TTC549 (cell line): Measurements from ENCODE around the gene KHDRBS1.
"Not testable (repeated sequence)": the region's sequence is repeated elsewhere in the genome, so short reads cannot be mapped to it uniquely, and the experiment has no call there.

Source experiments
- FAIRE-seq: peaks from 2 replicates; lab custom pipeline; 2012; peaks lifted over from hg19 to GRCh38; lab: Jason Lieb, UNC

The KHDRBS1 gene, protein sequence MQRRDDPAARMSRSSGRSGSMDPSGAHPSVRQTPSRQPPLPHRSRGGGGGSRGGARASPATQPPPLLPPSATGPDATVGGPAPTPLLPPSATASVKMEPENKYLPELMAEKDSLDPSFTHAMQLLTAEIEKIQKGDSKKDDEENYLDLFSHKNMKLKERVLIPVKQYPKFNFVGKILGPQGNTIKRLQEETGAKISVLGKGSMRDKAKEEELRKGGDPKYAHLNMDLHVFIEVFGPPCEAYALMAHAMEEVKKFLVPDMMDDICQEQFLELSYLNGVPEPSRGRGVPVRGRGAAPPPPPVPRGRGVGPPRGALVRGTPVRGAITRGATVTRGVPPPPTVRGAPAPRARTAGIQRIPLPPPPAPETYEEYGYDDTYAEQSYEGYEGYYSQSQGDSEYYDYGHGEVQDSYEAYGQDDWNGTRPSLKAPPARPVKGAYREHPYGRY

DNA sequence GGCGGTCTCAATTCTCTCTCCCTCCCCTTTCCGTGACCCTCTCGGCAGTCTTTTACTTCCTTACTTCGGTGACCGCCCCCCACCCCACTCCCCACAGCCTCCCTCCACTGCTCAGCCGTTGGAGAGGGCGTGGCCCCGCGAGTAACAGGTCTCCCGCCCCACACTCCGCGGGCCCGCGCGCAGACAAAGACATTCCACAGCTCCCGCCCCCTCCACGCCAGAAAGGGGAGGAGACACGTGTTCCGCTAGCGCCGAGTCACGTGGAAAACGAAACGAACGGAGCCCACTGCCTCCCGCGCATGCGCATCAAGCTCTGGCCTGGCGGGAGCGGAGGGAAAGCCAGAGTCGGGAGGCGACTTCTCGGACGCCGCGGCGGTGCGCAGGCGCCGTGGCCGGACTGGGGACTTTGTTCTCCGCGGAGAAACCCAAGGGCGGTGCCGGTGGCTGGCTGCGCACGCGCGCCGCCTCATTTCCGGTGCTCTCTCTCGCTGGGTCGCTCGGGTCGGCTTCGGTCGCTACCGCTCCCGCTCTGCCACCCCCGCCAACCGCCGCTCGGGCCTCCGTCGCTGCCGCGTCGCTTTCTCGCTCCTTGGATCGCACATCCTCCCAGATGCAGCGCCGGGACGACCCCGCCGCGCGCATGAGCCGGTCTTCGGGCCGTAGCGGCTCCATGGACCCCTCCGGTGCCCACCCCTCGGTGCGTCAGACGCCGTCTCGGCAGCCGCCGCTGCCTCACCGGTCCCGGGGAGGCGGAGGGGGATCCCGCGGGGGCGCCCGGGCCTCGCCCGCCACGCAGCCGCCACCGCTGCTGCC, at the start of gene KHDRBS1:
Gene KHDRBS1 (plus strand): TSS at position 483 of the 813 bp plus-strand sequence. CDS start 128 bp downstream, at position 611.
- peak; percentile 17 for FAIRE-seq

DNA sequence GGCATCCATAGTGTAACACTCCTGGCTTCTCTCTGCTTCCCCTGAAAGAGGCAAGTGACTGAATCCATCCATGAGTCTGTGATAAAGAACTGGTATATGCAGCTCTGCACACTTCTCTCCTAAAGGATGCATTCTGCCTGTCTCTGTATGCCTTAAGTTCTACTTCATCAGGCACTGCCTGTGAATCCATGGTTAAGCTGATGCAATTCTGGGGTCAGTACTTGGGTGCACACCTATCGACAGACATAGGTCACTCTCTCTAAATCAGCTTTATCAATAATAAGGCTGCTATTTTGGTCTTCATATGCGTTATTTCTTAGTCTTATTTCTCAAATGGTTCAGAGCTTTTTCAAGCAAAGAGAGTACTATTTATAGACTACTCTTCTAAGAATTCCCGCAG, 42.8 kb upstream of the KHDRBS1 start:
- no peak for FAIRE-seq

DNA sequence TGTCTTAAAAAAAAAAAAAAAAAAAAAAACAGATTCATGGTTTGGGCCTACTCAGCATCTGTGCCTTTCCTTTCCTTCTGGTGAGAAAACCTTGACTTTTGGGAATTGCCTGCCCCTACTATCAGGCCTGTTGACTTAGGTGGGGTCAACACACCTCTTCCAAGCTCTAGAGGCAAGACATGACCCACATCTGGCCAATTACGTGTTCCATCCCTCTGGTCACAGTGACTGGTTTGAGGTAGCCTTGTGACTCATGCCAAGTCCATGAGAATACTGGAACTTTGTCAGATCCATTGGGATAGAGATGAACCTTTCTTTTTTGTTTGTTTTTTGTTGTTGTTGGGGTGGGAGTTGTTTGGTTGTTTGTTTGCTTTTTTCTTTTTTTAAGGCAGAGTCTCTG, 37.3 kb upstream of the KHDRBS1 start:
- FAIRE-seq, result no peak

DNA sequence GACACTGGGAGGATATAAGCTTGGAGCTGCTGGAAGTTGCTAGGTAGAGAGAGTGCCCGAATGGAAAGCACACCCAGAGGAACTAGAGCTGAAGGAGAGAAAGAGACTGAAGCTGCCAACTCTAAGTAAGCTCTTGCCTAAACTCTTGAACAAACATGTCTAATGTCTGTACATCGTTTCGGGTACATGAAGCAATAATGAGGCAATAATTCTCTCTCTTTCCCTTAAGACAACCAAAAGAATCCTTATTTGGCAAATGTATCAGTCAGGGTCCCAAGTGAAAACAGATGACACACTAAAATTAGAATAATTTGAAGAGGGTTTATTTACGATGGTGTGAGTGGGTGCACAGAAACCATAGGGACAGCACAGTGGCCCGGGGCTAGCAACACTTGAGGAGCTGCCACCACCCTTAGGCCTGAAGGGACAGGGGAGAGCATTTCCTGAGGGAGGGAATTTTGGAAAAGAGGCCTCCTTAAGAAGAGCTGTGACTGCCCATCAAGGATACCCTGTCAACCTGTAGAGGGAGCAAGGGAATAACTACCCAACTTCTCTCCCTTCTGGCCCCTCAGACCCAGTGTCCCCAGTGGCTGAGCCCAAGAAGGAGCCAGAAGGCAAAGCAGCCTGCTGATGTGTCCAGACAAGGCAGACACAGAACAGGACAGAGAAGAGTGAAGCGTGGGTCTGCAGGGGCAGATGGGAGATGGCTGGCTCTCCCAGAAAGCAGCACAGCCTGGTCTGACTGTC, 36.1 kb upstream of the KHDRBS1 start:
- FAIRE-seq, result no peak

DNA sequence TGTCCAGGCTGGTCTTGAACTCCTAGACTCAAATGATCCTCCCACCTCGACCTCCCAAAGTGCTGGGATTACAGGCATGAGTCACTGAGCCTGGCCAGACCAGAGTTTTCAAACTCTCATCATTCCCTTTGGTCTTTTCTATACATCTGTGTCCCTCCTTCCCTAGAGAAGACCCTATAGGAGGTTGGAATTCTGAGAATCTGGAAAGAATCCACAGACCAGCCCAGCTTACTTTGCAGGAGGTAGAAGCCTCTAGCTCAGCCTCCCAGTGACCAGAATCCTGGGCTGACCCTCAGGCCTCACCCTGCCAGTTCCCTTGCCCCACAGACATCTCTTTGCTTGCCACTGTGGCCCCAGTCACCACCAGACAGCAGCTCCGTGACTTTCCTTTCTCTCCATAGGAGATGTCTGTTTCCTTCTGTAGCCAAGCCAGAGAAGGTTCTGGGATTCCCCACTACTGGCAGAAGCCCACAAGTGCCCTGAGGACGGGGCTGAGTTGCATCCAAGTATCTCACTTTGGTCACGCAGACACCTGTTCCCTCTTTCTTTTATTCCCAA, 34.7 kb upstream of the KHDRBS1 start:
- FAIRE-seq, result no peak

DNA sequence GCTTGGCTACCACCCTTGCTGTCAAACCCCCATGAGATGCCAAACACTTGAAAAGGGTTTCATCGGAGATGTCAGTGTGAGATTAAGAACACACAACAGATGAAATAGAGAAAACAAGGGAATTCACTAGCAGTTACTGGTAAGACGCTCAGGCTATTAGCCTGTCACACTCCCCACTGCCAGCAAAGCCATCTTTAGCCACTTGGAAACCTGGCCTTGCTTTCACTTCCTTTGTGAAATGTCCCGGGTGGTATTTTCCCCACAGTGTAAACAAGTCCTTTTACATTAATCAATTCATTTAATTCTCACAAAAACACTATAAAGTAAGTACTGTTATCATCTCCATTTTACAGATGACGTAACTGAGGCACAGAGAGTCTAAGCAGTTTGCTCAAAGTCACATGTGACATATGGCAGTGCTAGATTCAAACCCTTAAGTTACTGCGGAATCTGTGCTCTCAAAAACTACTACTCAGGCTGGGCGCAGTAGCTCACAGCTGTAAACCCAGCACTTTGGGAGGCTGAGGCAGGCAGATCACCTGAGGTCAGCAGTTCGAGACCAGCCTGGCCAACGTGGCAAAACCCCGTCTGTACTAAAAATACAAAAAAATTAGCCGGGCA, 32.7 kb upstream of the KHDRBS1 start:
- no peak for FAIRE-seq

DNA sequence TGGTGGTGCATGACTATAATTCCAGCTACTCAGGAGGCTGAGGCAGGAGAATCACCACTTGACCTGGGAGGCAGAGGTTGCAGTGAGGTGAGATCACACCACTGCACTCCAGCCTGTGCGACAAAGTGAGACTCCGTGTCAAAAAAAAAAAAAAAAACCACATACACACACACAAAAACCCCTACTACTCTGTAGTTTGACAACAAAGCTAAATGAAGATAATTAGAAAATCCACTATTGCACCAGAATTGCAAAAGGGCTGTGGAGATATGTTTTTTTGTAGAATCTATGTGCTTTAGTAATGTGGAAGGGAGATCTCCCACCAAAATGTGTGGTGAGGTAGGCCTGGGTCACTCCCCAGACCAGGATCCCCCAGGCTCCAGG, 32.2 kb upstream of the KHDRBS1 start:
- no peak for FAIRE-seq

DNA sequence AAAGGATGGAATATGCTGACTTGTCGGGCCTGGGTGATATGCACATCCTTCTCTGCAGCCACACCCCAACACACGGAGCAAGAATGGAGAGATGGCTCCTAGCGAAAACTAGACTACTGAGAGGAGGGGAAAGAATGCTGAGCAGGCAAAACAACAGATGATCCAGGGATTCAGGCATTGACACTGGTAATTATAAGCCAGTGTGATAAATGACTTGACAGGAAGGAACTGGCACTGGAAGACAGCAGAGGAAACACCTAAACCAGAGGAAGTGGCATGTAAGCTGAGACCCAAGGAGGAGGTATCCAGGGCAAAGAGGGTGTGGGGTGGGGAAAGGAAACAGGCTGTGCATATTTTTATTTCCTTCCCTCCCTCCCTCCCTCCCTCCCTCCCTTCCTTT, 31.7 kb upstream of the KHDRBS1 start:
- no peak for FAIRE-seq

DNA sequence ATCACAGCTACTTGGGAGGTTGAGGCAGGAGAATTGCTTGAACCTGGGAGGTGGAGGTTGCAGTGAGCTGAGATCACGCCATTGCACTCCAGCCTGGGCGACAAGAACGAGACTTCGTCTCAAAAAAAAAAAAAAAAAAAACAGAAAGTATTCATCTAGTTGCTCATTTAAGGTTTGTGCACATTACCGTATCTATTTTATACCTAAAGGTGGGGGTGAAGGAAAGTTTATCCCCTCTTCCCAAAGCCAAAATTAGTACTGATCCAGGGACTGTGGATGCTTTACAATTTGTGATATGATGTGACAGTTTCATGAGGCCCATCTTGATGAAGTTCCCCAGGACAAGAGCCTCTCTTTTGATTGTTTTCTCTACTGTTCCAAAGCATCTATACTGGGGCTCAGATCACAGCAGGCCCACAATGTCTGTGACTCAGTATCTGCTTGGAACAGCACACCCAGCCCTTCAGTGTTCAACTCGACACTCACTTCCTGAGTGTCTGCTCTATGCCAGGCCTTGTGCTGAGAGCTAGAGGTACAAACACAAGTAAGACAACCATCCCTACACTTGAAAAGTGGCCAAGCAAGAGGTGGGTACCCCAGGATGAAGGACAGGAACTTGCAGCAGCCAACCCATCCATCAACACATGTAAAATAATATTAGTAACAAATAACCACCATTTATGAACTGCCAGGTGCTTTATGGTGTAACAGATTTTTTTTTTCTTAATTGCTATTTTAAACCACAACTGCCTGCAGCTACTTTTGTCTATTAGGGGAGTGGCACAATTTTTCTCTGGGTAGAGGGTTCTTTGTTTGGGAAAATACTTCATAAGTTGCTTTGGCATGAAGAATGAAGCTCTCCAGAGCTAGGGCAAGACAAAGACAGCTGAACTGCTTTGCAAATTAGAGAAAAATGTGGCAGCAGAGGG, 29.0 kb upstream of the KHDRBS1 start:
- no peak for FAIRE-seq

DNA sequence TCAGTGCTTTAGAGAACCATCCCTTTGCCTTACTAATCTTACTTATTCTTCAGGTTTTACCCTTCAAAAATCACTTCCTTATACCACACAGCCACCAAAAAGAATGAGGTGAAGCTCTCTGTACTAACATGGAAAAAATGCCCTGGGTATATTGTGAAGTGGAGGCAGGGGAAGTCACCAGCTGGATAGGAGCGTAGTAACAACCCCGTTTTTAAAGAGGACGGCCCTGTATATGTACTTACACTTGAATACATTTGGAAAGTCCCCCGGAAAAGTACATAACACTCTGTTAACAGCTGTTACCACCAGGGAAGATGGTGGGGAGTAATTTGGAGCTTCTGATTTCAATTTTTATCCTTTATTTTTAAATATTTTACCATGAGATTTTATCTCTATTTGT, 28.2 kb upstream of the KHDRBS1 start:
- no peak for FAIRE-seq

DNA sequence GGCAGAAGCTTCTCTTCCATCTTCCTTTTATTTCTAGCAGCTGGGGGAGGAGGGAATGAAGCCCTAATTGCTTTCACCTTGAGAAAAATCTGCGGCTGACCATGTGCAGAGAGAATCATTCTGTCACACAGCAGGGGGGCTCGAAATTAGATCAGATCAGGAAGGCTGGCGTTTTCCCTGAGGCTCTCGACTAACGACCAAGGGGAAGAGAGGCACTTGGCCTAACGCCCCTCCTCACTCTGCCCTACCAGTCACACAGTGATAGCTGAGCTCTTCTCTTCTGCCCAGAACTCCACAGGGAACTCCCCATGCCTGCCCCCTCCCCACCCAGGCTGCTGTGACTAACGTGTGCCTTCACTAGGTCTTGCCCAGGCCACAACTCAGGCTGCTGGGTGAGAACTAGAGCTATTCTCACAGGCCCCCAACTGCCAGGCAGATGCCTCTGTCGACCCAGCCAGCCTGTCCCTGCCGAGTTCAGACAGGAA, 26.5 kb upstream of the KHDRBS1 start:
- no peak for FAIRE-seq

DNA sequence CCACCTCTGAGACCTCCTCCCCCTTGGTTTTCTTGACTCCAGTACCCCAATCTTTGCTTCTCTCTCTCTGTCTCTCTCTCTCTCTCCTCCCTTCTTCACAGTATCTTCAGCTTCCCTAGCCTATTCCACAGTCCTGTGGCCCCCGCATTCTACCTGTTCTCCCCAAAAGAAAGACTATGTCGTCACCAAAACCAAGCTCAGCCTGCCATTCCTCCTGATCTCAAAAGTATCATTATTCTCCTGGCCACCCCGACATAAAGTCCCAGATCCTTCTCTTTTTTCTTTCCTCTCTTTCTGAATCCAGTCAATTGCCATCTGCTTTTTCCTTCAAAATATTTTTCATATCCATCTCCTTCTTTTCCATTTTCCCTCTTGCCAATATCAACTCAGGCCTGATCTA, 23.7 kb upstream of the KHDRBS1 start:
- FAIRE-seq, result no peak

DNA sequence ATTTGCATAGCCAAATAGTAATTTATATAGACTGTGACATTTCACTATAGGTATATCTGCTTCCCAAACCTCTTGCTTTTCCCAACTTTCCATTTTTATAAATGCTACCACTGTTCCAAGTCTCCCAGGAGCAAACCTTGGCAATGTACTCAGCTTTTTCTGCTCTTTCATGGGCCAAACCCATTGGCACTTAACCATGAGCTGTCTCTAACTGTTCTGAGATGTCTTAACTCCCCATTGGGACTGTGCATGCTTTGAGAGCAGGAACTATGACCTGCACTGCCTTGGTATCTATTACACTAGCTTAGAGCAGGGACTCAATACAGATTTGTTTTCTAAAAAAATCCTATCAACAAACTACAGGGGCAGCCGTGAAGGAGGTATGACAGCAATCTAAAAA, 22.5 kb upstream of the KHDRBS1 start:
- FAIRE-seq, result no peak

DNA sequence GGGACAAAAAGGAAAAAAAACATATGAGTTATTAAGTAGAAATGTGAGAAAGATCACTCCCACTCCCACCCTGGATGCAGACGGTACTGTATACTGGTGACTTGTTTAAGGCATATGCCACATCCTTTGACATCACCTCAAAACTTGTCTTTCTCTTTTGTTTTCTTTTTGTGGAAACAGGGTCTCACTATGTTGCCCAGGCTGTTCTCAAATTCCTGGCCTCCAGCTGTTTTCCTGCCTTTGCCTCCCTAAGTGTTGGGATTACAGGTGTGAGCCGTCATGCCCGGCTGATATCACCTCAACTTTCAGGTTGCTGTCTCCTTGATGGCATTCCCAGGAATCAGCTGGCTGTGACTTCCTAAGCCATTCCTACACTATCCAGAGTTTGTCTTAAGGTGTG, 18.4 kb upstream of the KHDRBS1 start:
- no peak for FAIRE-seq

DNA sequence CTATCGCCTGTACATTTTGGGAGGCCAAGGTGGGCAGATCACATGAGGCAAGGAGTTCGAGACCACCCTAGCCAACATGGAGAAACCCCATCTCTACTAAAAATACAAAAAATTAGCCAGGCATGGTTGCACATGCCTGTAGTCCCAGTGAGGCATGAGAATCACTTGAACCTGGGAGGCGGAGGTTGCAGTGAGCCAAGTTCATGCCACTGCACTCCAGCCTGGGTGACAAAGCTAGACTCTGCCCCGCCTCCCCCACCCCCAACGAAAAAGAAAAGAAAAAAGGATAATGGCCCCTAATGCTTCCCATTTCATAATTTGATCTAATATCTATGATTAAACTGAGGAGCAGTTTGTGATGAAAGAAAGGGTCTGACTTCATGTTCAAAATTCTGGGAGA, 17.5 kb upstream of the KHDRBS1 start:
- not testable (repeated sequence) for FAIRE-seq

DNA sequence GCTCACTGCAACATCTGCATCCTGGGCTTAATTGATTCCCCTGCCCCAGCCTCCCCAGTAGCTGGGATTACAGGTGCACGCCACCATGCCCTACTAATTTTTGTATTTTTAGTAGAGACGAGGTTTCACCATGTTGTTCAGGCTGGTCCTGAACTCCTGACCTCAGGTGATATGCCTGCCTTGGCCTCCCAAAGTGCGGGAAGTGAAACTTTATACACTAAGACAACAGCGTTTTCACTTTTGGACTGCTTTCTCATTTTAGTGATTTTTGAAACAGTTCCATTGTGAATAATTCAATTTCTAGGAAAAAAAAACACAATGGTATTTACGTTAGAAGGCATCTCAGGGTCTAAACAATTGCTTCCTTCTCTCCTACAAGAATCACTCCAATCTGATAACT, 11.8 kb upstream of the KHDRBS1 start:
- no peak for FAIRE-seq

DNA sequence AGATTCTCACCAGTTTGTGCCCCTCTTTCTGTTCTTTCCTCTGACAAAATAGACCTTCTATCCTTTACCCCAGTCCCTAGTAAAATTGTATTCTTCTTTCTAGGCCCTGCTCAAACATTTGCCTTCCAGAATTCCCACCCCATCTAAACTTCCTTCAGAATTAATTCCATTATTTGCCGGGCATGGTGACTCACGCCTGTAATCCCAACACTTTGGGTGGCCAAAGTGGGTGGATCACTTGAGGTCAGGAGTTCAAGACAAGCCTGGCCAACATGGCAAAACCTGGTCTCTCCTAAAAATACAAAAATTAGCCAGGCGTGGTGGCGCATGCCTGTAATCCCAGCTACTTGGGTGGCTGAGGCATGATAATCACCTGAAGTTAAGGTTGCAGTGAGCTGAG, 11.4 kb upstream of the KHDRBS1 start:
- not testable (repeated sequence) for FAIRE-seq

DNA sequence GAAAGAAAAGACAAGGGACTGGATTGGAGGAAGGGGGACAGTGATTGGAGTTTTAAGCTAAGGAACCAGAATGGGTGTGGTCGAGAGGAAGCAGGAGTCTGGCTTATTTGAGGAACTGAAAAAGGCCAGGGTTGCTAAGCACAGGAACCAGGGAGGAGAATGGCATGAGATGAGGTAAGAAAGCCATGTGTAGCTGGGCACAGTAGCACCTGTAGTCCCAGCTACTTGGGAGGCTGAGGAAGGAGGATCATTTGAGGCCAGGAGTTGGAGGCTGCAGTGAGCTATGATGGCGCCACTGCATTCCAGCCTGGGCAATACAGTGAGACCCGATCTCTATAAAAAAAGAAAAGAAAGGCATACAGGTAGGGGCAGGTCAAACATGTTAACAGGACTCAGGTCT, 8.1 kb upstream of the KHDRBS1 start:
- FAIRE-seq, result no peak

DNA sequence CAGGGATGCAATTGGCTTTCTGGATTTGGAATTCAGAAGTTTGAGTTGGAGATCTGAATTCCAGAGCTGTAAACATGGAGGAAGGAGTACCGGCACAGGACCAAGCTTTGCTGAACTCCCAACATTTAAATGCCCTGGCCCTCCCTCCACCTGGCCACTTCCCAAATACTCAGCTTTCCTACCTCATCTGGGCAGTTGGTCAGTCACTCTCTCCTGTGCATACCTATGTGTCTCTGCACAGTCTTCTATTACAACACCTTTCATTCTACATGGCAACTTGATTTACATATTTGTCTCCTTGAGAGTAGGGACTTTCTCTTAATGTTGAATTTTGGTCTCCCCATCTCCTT, 6.1 kb upstream of the KHDRBS1 start:
- no peak for FAIRE-seq

DNA sequence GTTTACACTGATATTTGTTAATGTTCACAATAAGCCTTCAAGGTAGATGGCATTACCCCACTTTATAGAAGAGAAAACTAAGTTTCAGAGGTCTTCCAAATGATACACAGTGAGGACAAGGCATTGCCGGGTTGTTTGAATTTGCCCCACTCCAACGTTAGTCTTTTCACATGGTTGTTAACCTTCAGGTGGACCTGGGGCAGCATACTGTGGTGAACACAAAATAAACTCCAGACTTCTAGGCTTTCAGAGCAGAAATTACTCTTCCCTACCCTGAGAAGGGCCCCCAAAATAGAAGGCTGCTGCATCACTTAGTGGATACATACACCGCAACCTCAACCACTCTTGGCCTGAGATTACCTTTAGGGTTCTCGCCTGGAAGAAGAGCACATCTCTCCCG, 3.4 kb upstream of the KHDRBS1 start:
- FAIRE-seq, result no peak
